TTC549 (cell line): ENCODE data around the gene NLRC5.
"Not testable (repeated sequence)": the region's sequence is repeated elsewhere in the genome, so short reads cannot be mapped to it uniquely, and the experiment has no call there.

Experiments
- FAIRE-seq: peaks from 2 replicates; lab custom pipeline; 2012; peaks lifted over from hg19 to GRCh38; lab: Jason Lieb, UNC

Gene NLRC5

DNA sequence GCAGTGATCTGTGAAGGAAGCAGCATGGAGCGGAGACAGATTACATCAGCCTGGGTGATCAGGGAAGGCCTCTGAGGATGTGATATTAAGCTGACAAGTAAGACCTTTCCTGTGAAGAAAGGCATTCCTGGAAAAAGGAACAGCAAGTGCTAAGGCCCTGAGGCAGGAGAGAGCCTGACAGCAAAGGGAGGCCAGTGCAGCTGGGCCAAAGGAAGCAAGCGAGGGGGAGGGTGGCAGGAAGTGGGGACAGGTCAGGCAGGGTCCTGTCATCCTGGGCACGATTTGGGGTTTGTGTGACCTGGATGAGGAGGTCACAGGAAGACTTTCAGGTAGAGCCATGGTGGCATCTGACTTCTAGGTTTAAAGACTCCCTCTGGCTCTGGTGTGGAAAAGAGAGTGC lies 115.3 kb downstream of the NLRC5 start:
- no peak for FAIRE-seq

DNA sequence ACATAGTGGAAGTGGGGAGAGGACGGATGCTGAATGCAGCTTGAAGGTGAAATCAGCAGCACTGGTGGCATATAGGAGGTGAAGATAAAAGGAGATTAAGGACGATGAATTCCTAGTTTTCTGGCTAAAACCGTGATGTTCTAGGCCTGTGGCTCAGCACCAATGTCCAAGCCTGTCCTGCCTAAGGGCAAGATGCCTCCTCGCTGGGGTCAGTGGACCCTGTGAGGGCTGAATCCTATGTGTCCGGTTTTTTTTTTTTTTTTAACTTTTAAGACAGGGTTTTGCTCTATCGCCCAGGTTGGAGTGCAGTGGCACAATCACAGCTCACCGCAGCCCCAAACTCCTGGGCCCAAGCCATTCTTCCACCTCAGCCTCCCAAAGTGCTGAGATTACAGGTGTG lies 115.8 kb downstream of the NLRC5 start:
- FAIRE-seq, result no peak

DNA sequence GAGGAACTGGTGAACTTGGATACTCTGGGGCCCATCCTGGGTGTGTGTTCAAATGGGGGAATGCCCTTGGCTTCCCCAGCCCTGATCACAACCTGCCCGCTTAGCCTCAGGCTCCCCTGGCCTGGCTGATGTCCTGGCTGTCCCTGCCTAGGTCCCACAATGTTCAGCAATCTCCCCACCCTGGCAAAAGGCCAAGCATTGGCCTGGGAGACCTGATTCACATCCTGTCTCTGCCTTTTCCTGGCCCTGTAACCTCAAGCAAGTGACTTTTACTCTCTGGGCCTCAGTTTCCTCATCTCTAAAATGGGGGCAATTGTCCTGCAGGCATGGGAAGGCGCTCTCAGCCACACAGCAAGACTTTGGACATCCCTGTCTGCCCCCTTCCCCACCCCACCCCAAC lies 117.4 kb downstream of the NLRC5 start:
- FAIRE-seq, result no peak

DNA sequence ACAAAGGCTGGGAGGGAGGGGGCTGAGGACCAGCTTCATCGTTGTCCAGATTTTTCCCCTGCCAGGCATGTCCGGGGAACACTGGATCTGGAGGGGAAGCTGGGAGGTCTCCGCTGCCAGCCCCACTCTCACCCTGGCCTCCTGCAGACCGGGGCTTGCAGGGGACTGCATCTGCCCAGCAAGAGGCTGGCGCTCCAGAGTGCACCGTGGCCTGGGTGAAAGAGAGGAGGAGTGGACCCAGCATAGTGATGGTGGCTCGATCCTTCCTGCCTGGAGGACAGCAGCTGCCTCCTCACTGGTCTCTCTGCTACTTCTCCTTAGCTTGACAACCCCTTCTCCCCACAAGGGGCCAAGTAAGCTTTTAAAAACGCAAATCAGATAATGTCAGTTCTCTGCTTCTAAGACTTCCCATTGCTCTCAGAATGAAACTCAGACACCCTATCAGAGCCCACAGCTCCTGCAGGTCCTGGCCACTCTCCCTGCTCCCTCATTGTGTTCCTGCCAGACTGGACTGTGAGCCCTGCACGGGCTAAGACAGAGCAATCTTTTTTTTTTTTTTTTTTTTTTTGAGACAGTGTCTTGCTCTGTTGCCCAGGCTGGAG lies 118.1 kb downstream of the NLRC5 start:
- no peak for FAIRE-seq

- no peak for FAIRE-seq
Observed at GRCh38 chr16:57108432-57108831, 119.1 kb downstream of the NLRC5 start.

- FAIRE-seq, result not testable (repeated sequence)
Observed at GRCh38 chr16:57109259-57110105, 120.1 kb downstream of the NLRC5 start.

GRCh38 chr16:57110937-57111336 lies 121.6 kb downstream of the NLRC5 start:
- no peak for FAIRE-seq

DNA sequence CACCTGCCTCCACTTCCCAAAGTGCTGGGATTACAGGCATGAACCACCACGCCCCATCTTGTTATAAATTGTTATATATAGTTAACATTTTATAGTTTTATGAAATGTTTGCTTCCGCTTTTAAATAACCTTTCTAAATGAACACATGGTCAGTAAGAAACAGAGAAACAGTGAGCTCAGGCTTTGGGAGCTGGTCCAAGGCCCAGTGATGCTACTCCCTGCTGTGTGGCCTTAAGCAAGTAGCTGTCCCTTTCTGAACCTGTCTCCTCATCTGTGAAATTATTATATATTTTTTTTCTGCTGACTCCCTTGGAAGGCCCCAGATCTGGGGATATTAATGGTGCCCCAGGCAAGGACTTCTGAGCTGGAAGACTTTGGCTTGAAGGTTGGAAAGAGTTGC lies 122.1 kb downstream of the NLRC5 start:
- no peak for FAIRE-seq

- no peak for FAIRE-seq
Observed at GRCh38 chr16:57112403-57113041, 123.2 kb downstream of the NLRC5 start.

GRCh38 chr16:57113042-57113453 lies 123.7 kb downstream of the NLRC5 start:
- no peak for FAIRE-seq

- FAIRE-seq, result no peak
Observed at GRCh38 chr16:57113664-57114063, 124.3 kb downstream of the NLRC5 start.

- FAIRE-seq, result no peak
Observed at GRCh38 chr16:57115168-57115513, 125.8 kb downstream of the NLRC5 start.

DNA sequence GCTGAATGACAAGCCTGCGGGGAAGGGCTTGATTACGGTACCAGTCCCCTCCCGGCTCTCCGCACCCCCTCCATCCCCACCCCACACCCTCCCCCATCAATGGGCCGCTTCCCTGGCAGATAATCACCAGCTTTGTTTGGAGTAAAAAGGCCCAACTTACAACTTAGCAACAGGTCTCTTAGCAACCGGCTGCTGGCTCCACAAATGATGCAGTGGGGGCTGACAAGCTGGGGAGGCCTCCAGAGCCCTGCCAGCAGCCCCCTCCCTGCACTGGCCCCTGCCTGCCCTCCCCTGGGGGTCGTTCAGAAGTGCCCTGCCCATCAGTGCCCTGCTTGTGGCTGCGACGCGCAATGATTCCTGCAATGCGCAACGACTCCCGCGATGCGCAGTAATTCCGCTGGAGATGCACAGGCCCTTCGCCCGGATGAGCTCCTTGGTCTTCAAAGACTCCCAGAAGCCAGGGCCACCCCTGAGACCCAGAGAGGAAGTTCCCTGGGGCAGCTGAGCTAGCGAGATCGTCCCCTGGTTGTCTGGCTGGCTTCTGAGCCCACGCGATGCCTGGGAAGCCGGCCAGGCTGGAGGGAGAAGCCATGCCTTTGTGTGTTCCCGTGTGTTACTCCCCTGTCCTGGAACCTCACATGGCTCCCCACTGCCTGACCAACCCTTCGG lies 126.3 kb downstream of the NLRC5 start:
- FAIRE-seq, result no peak

DNA sequence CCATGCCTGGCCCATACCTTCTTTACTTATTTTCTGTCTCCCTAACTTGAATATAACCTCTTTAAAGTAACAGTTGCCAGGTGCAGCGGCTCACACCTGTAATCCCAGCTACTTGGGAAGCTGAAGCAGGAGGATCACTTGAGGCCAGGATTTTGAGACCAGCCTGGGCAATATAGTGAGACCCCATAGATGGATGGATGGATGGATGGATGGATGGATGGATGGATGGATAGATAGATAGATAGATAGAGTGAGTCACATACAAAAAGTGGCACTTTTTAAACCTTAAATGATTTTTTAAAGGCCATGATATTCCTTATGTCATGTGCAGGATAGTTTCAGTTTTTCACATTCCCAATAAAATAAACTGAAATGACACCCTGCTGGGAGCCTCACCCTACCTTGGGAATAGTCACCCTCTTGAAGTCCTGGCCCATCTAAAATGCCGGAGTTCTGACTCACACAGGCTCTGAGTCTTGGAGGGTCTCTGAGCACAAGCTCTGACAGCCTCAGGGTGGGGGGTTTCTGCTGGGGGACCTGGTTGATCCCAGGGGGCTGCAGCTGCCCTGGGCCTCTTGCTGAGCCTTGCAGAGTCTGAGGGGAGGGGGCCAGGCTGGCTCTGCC lies 129.2 kb downstream of the NLRC5 start:
- no peak for FAIRE-seq

DNA sequence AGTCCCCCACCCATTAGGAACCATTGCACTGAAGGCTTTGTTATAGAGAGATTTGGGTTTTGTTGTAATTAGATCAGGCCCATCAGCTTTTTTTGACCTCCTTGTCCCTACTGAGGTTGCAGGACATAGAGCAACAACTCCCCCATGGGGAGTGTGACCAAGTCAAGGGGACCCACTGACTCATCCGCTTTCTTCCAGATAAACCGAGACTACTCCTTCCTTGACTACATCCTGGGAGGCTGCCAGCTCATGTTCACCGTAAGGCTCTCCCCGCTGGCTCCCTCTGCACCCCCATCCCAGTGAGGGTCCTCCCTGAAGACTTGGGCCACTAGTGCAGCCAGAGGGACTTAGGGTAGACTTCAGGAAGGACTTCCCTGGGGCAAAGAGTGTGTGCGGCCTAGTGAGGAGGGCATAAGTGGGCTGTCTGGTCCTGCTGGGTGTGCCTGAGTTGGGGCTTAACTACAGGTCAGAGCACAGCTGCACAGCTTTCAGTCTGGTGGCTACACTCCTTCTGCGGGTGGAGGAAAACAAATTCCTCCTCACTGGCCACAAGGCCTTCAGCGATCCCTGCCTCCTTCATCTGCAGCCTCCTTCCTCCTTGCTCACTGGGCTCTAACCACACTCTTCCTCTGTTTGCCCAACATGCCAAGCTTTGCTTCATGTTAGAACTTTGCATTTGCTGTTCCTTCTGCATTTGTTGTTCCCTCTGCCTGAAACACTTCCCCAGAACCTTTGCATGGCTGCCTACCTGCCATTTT lies 134.0 kb downstream of the NLRC5 start:
- FAIRE-seq, result no peak

GRCh38 chr16:57123974-57124674 lies 134.8 kb downstream of the NLRC5 start:
- FAIRE-seq, result no peak

DNA sequence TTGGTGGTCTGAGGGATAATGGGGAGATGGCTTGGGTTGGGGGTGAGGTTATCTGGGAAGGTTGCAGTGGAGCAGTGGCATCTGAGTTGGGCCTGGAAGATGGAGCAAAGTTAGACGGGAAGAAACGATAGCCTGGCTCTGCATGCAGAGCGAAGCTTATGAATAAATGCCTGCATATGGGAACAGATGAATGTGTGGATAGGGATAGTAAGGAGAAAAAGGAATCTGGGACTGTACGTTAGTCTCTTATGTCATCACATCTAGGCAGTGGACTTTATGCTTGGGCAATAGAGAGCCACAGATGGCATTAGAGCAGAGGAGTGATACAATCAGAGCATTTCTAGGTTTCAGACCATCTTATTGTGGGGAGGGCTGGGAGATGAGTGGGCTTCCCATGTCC lies 136.0 kb downstream of the NLRC5 start:
- FAIRE-seq, result no peak

DNA sequence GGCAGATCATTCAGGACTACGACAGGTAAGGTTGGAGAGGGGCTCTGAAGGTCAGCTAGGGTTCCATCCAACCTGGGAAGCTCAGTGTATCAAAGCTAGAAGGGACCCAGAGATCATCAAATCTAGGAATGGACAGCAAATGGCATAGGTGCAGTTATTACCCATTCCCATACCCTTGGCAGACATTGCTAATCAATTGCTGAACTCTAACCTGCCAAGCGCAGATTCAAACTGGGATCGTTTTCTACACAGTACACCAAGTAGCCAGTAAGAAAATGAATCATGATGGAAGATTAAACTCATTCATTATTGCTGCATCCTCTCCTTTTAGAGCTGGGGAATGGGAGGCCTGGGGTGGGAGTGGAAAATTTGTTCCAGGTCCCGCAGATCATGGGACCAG lies 136.6 kb downstream of the NLRC5 start:
- FAIRE-seq, result no peak

DNA sequence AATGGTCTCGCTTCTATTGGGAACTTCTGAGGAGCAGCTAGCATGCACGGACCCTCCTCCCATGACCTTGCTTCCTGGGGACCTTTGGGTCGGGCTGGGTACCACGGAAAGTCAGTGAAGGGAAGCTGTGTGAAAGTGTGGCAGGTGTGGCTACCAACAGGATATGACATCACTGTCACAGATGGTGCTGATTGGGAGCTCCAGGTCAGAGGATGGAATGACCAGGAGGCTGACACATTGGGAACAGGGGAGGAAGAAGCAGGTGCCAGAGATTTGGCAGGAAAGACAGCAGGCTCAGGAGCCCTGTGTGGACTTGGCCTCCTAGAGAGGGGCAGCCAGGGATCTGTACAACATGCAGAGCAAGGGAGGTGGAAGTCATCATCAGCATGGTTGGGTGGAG lies 137.1 kb downstream of the NLRC5 start:
- FAIRE-seq, result no peak

GRCh38 chr16:57127037-57127763 lies 137.8 kb downstream of the NLRC5 start:
- FAIRE-seq, result no peak

GRCh38 chr16:57127836-57128235 lies 138.5 kb downstream of the NLRC5 start:
- FAIRE-seq, result no peak
